ENCODE measurements around the gene REXO1.

- TF ChIP-seq POLR2A (IDR thresholded peaks at IDR 0.05; ENCODE audit: low read length) (no peak), GATA1 (IDR thresholded peaks at IDR 0.05; ENCODE audit: low read depth, low read length) (no peak)
These were observed 967 bp downstream of the REXO1 start for GRCh38 chr19:1847348-1847683.

Measured in erythroblast (primary cell).